A549 treated with AZD9567 at 1 μM for 4 hours (cell line): ENCODE results near the gene TRIP10. TPM values are rescaled to one million over a fixed set of nuclear protein-coding genes. Genes with fewer than 3 reads are reported as not detected.

Experiments used
- total RNA-seq: library from RNA; stranded (reverse); fragments of 200-300 nt; extraction: Qiagen RNA extraction; gene quantifications from 5 replicates; pipeline ENCODE4 v1.2.3, GENCODE V29; 2022; ENCODE audit not compliant: insufficient read depth

Gene TRIP10
- 65.7 to 80.0 TPM (median 78.3 TPM) in 5 replicates for total RNA-seq

DNA sequence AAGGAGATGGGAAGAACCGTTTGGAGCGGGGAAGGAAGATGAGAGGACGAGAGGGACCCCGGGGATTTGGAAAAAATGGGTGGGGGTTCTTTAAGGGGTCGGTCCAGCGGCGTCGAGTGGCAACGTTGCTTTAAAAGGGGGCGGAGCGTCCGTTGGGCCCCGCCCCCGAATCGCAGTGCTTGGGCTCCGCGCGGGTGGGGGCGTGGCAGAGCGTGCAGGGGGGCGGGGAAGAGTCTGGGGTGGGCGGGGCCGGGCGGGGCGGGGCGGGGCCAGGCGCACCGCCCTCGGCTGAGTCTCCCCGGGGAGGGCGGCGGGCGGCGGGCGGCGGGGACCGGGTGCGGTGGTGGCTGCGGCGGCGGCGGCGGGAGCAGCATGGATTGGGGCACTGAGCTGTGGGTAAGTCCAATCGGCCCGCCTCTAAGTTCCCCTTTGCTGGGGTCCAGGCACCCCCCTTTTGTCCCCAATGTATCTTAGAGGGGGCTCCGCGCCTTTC, at the start of gene TRIP10:
TSS of gene TRIP10 (plus strand) at position 291 of the 493 bp plus-strand sequence. CDS start at position 373, 82 bp downstream.

GRCh38 chr19:6720369-6721137, 18.9 kb upstream of the TRIP10 start, which contains the start of gene C3:
TSS of gene C3 (minus strand) at chr19:6720650. CDS start at chr19:6720589, 61 bp downstream.

GRCh38 chr19:6737284-6737872, 2.1 kb upstream of the TRIP10 start, which contains the start of gene GPR108:
TSS of gene GPR108 (minus strand) at chr19:6737580. CDS start at chr19:6737576, 4 bp downstream.

DNA sequence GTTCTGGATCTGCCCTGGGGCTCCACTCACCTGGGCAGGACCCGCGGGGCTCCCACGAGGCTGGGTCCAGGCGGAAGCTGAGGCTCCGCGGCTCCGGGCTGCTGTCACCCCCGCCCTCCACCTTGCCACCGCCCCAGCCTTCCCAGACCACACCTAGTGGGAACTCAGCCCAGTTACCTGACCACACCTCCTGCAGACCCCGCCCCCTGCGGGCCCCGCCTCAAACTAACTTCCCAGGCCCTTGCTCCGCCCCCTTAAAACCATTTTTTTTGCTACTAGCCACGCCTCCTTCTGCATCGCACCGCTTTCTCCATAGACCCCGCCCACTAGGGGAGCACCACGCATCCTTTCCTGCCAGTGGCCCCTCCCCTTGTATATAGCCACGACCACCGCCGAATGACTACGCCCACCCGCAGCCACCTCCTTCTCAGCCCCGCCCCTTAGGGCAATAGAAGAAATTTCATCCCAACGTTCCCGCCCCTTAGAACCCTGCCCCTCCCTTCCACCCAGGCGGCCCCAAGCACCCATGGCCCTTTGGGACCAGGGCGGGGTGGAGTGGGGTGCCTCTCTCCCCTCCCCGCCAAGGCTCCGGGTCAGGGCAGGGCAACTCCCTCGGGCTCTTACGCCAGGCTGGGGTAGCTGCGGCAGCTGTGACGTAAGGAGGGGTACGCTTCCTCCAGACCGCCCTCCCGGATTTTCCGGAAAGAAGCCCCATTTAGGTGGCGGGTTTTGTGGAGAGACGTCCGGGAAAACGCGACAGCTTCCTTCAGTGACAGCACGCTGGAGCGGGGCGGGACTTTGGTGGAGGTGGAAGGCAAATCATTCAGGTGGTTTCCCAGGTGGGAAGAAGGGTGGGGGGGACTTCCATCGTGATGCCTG, 28.1 kb downstream of the TRIP10 start, which contains the start of gene SH2D3A:
TSS of gene SH2D3A (minus strand) at position 79 of the 879 bp plus-strand sequence. CDS start 3,687 bp downstream, outside the sequence.

DNA sequence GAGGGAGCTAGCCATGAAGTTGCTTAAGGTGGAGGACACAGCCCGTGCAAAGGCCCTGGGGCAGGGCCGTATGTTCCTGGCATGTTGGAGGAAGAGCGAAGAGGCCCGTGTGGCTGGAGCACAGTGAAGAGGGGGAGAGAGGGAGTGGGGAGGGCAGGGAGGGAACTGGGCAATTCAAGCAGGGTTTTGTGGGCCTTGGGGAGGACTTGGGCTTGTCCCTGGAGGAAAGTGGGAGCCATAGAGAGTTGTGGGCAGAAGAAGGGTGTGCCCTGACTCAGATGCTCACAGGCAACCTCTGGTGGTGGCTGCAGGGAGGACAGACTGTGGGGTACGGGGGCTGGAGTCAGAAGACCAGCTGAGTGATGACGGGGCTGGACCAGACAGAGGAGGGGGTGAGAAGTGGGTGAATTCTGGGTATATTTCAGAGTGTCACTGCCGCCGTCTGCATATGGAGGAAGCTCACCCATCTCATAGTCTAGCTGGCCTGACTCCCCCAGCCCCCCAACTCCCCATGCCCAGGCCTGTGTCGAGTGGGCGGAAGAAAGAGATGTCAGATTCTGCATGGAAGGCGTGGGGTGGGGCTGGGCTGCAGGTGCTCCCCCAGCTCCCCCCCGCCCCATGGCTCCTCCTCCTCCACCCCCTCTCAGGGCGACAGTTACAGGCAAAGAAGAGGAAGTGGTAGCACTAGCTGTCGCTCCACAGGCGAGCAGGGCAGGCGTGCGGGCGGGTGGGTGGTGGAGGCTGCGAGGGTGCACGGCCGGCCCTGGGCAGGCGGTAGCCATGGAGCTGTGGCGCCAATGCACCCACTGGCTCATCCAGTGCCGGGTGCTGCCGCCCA, 32.8 kb downstream of the TRIP10 start, which contains the start of gene VAV1:
TSS of gene VAV1 (plus strand) at position 681 of the 838 bp plus-strand sequence. CDS start at position 781, 100 bp downstream.

Other genes with a start within 250 kb of the TRIP10 start
- 2.3 to 6.7 TPM (median 6.5 TPM) in 5 replicates for gene TUBB4A, start 237.4 kb upstream of the TRIP10 start, total RNA-seq
- 3.7 to 5.9 TPM (median 4.7 TPM) in 5 replicates for gene TNFSF9, start 208.7 kb upstream of the TRIP10 start, total RNA-seq
- gene CD70, start 148.5 kb upstream of the TRIP10 start, total RNA-seq = 8.4 to 24.7 TPM (median 19.9 TPM) in 5 replicates
- 0.08 to 0.16 TPM (median 0.10 TPM) in 4 of 5 replicates, not detected in the other for gene TNFSF14, start 69.5 kb upstream of the TRIP10 start, total RNA-seq
- gene C3, start 19.0 kb upstream of the TRIP10 start, total RNA-seq = 41.2 to 89.5 TPM (median 46.8 TPM) in 5 replicates
- 31.1 to 44.6 TPM (median 39.3 TPM) in 5 replicates for gene GPR108, start 2.1 kb upstream of the TRIP10 start, total RNA-seq
- 14.9 to 18.5 TPM (median 17.1 TPM) in 5 replicates for gene SH2D3A, start 27.8 kb downstream of the TRIP10 start, total RNA-seq
- gene VAV1, start 33.0 kb downstream of the TRIP10 start, total RNA-seq = 6.4 to 9.3 TPM (median 7.3 TPM) in 5 replicates
- gene ADGRE1, start 147.9 kb downstream of the TRIP10 start, total RNA-seq = 3.6 to 5.6 TPM (median 4.8 TPM) in 5 replicates